ENCODE results near the gene RPS28. TPM values are rescaled to one million over a fixed set of nuclear protein-coding genes. Genes with fewer than 3 reads are reported as not detected.

The RPS28 gene
- total and polyA plus RNA-seq, 3 donors from 2014 or later, result 221 to 505 (median 398) TPM

DNA sequence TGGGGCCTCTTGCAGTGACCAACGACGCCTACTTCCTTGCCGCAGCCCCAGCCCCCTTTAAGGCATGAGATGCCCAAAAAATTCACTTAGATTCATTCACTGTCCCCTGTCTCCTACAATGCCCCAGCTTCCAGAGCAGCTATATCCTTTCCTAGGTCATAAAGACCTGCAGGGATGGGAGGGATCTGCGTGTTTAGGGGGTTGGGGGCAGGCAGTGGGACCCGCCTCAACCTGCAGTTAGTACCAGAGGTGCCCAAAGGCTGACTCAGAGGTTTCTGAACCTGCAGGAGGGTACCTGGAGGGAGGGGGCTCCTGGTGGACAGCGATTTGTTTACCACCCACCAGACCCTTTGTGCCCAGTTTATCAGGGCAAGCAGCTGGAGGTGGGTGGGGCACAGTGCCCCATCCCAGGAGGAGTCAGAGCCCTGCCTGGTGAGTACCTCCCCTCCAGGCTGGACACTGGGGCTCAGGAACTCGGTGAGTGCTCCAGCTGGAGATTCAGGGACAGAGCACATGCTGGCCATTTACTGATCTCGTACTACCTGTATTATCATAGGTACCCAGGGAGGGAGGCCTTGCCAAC lies 10.1 kb downstream of the RPS28 start:
- intact Hi-C loops (cut with DNase I; ENCODE audit: low total_unique reads), result no loop called here

DNA sequence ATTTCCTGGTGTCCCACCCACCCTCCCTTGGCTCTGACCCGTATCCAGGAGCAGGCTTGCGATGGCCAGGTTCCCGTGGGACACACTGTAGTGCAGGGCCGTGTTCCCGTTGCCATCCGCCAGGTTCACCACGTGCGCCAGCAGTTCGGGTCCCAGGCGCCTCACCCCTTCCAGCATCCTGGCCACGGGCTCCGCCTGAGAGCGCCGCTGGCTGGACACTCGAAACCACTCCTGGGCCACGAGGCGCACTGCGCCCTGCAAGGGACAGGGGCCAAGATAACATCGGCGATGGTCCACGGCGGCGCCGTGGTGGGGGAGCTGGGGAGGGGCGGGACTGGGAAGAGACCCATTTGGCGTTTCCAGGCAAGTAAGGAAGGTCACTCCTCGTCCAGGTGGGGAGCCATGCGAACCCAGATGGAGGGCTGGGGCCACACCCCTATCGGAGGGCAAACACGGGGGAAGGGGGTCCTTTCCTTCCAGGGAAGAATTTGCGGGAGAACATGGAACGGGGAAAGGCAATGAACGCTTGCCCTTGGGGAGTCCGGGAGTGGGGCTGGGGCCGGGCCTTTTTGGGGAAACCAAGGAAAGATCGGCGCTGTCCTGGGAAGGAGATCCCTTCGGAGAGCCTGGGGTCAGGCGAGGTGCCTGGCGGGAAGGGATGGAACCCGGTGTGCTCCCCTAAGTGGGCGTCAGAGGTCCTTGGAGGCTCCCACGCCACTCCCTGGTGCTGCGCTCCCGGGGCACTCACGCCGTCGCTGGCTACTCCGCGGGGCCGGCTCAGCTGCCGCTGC lies 11.9 kb downstream of the RPS28 start:
- TF ChIP-seq POLR2A (IDR thresholded peaks at IDR 0.05), result no peak
- no peak for TF ChIP-seq CTCF (IDR thresholded peaks at IDR 0.05)

More for the DNA sequence above, 10.1 kb downstream of the RPS28 start:
- TF ChIP-seq POLR2A (IDR thresholded peaks at IDR 0.05), result no peak
- TF ChIP-seq CTCF (IDR thresholded peaks at IDR 0.05), result no peak
- peaks cover 10% of the 10 kb centered on the region for H3K4me1 ChIP-seq
- 75 to 92% methylated on average over 8 of the region's 8 CpGs for WGBS, 2 donors
- no peaks in the 10 kb centered on the region for H3K27me3 ChIP-seq
- DNase-seq, result no peak
- no peak overlapping the region for H3K4me3 ChIP-seq
- H3K36me3 ChIP-seq (ENCODE audit: low read depth, missing control alignments), result no peaks in the 10 kb centered on the region
- H3K9me3 ChIP-seq, result no peaks in the 10 kb centered on the region
- H3K27ac ChIP-seq, result no peak overlapping the region

GRCh38 chr19:8333767-8334457 lies 12.6 kb downstream of the RPS28 start:
- intact Hi-C loops (cut with DNase I; ENCODE audit: low total_unique reads), result no loop called here
- WGBS, 2 donors, result 13 to 22% methylated on average over 13 to 48 of the region's 48 CpGs
- Histone ChIP-seq H3K9me3 (no peaks in the 10 kb centered on the region), H3K36me3 (ENCODE audit: low read depth, missing control alignments) (no peaks in the 10 kb centered on the region), H3K4me1 (peaks cover 10% of the 10 kb centered on the region), H3K27ac (no peak overlapping the region), H3K4me3 (peak overlapping the region; percentile 21 to 36), H3K27me3 (no peaks in the 10 kb centered on the region)
- TF ChIP-seq POLR2A (IDR thresholded peaks at IDR 0.05) (no peak), CTCF (IDR thresholded peaks at IDR 0.05) (no peak)
- no peak for DNase-seq

More for the DNA sequence above, 11.9 kb downstream of the RPS28 start:
- peaks cover 10% of the 10 kb centered on the region for H3K4me1 ChIP-seq
- no peak for DNase-seq
- no peaks in the 10 kb centered on the region for H3K36me3 ChIP-seq (ENCODE audit: low read depth, missing control alignments)
- intact Hi-C loops (cut with DNase I; ENCODE audit: low total_unique reads), result no loop called here
- no peaks in the 10 kb centered on the region for H3K9me3 ChIP-seq
- no peak overlapping the region for H3K27ac ChIP-seq
- peak overlapping the region in 1 of 2 donors; percentile 36 for H3K4me3 ChIP-seq
- WGBS, 2 donors, result 13 to 16% methylated on average over 35 to 48 of the region's 52 CpGs
- no peaks in the 10 kb centered on the region for H3K27me3 ChIP-seq

DNA sequence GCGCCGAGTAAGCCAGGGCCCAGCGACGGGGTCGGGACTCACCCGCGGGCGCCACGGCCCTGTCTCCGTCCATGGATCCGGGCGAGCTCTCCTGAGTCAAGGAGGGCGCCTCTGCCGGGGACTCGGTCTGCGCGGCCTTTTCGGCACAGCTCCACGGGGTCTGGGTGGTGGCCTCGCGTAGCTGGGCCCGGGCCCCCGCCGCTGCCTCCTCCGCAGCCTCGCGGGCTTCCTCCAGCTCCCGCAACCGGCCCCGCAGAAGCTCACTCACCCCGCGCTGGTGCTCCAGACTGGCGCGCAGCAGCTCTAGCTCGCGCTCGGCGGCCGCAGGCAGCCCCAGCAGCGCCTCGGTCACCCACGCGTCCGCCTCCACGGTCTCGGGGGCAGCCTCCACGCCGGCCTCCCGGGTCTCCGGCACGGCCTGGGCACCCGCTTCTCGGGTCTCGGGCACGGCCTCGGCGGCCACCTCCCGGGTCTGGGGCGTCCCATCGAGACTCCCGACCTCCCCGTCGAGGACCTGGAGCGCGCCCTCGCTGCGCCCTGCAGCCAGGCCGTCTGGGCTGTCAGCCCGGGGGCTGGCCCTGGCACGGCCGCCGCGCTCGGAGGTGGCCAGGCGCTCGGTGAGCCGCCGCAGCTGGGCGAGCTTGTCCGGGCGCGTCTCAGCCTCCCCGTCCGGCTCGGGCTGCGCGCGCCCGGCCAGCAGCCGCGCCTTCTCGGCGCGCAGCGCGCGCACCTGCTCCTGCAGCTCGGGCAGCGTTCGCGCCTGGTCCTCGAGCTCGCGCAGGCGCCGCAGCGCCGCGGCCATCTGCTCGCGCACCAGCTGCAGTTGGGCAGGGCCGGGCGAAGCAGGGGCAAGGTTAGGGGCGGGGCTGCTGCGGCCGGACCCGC lies 13.4 kb downstream of the RPS28 start:
- 2 to 16% methylated on average over 34 to 88 of the region's 117 CpGs for WGBS, 2 donors
- intact Hi-C loops (cut with DNase I; ENCODE audit: low total_unique reads), result no loop called here
- H3K36me3 ChIP-seq (ENCODE audit: low read depth, missing control alignments), result no peaks in the 10 kb centered on the region
- H3K4me1 ChIP-seq, result peaks cover 10% of the 10 kb centered on the region
- DNase-seq, result peak; percentile 63
- TF ChIP-seq POLR2A (IDR thresholded peaks at IDR 0.05) (no peak), CTCF (IDR thresholded peaks at IDR 0.05) (no peak)
- no peaks in the 10 kb centered on the region for H3K9me3 ChIP-seq
- H3K27ac ChIP-seq, result no peak overlapping the region
- H3K27me3 ChIP-seq, result no peaks in the 10 kb centered on the region
- peak overlapping the region; percentile 21 to 36 for H3K4me3 ChIP-seq
